ENCODE results near the gene IL1R1.
"Not testable (repeated sequence)": the region's sequence is repeated elsewhere in the genome, so short reads cannot be mapped to it uniquely, and the experiment has no call there.

IL1R1 gene

GRCh38 chr2:102141970-102142828 lies at the start of gene IL1R1:
TSS of gene IL1R1 (plus strand) at chr2:102142746. CDS start at chr2:102157725, 14,979 bp downstream.
- FAIRE-seq (no peak), DNase-seq (ENCODE audit: insufficient read length, low spot score) (peak; percentile 30)
- TF ChIP-seq POLR2A (IDR thresholded peaks at IDR 0.05; ENCODE audit: low read depth, low read length): no peak

- FAIRE-seq: no peak
- no peak for DNase-seq (ENCODE audit: insufficient read length, low spot score)
- TF ChIP-seq POLR2A (IDR thresholded peaks at IDR 0.05; ENCODE audit: low read depth, low read length): no peak
Observed at GRCh38 chr2:102093662-102094061, 48.9 kb upstream of the IL1R1 start.

- no peak for TF ChIP-seq POLR2A (IDR thresholded peaks at IDR 0.05; ENCODE audit: low read depth, low read length)
- FAIRE-seq (peak; percentile 93), DNase-seq (ENCODE audit: insufficient read length, low spot score) (no peak)
Observed at GRCh38 chr2:102094917-102095316, 47.6 kb upstream of the IL1R1 start.

- no peak for TF ChIP-seq POLR2A (IDR thresholded peaks at IDR 0.05; ENCODE audit: low read depth, low read length)
- DNase-seq (ENCODE audit: insufficient read length, low spot score): no peak
- no peak for FAIRE-seq
Observed at GRCh38 chr2:102096103-102096502, 46.4 kb upstream of the IL1R1 start.

GRCh38 chr2:102098756-102099155 lies 43.8 kb upstream of the IL1R1 start:
- no peak for FAIRE-seq
- DNase-seq (ENCODE audit: insufficient read length, low spot score): no peak
- no peak for TF ChIP-seq POLR2A (IDR thresholded peaks at IDR 0.05; ENCODE audit: low read depth, low read length)

- no peak for TF ChIP-seq POLR2A (IDR thresholded peaks at IDR 0.05; ENCODE audit: low read depth, low read length)
- no peak for DNase-seq (ENCODE audit: insufficient read length, low spot score)
- no peak for FAIRE-seq
Observed at GRCh38 chr2:102099536-102100298, 42.8 kb upstream of the IL1R1 start.

- TF ChIP-seq POLR2A (IDR thresholded peaks at IDR 0.05; ENCODE audit: low read depth, low read length): no peak
- FAIRE-seq: no peak
- DNase-seq (ENCODE audit: insufficient read length, low spot score): no peak
Observed at GRCh38 chr2:102100371-102101096, 42.0 kb upstream of the IL1R1 start.

- no peak for TF ChIP-seq POLR2A (IDR thresholded peaks at IDR 0.05; ENCODE audit: low read depth, low read length)
- no peak for FAIRE-seq
- DNase-seq (ENCODE audit: insufficient read length, low spot score): no peak
Observed at GRCh38 chr2:102101097-102101848, 41.3 kb upstream of the IL1R1 start.

GRCh38 chr2:102101849-102102635 lies 40.5 kb upstream of the IL1R1 start:
- TF ChIP-seq POLR2A (IDR thresholded peaks at IDR 0.05; ENCODE audit: low read depth, low read length): no peak
- FAIRE-seq: no peak

GRCh38 chr2:102102636-102102948 lies 40.0 kb upstream of the IL1R1 start:
- not testable (repeated sequence) for DNase-seq (ENCODE audit: insufficient read length, low spot score); FAIRE-seq

More at GRCh38 chr2:102101849-102102635, 40.5 kb upstream of the IL1R1 start:
- no peak for DNase-seq (ENCODE audit: insufficient read length, low spot score)

- no peak for TF ChIP-seq POLR2A (IDR thresholded peaks at IDR 0.05; ENCODE audit: low read depth, low read length)
- FAIRE-seq (no peak), DNase-seq (ENCODE audit: insufficient read length, low spot score) (no peak)
Observed at GRCh38 chr2:102103284-102103683, 39.3 kb upstream of the IL1R1 start.

GRCh38 chr2:102103992-102104871 lies 38.3 kb upstream of the IL1R1 start:
- FAIRE-seq: peak; percentile 75
- TF ChIP-seq POLR2A (IDR thresholded peaks at IDR 0.05; ENCODE audit: low read depth, low read length): no peak
- no peak for DNase-seq (ENCODE audit: insufficient read length, low spot score)
